HG02642 (cell line): Measurements from ENCODE around the gene SNX6.
A peak's percentile ranks its signal among the peaks of the same experiment; 100 is the strongest.
"Not testable (repeated sequence)": the region's sequence is repeated elsewhere in the genome, so short reads cannot be mapped to it uniquely, and the experiment has no call there.

Experiments used
- ATAC-seq: cut with Tn5 transposase; IDR thresholded peaks from one replicate; pipeline ENCODE4 v1.9.1; 2021; ENCODE audit warnings: mild to moderate bottlenecking; ENCODE audit not compliant: unreplicated experiment, poor library complexity

SNX6 gene

GRCh38 chr14:34629657-34630529, at the start of gene SNX6:
TSS of gene SNX6 (minus strand) at chr14:34630148. CDS start at chr14:34630116, 32 bp downstream.
- peak; percentile 97 for ATAC-seq

GRCh38 chr14:34678735-34679134, 48.8 kb upstream of the SNX6 start:
- no peak for ATAC-seq

- no peak for ATAC-seq
Measured at GRCh38 chr14:34678306-34678705, 48.4 kb upstream of the SNX6 start.

- no peak for ATAC-seq
Measured at GRCh38 chr14:34676516-34677211, 46.7 kb upstream of the SNX6 start.

GRCh38 chr14:34673702-34674101, 43.8 kb upstream of the SNX6 start:
- ATAC-seq: no peak

- ATAC-seq: no peak
Measured at GRCh38 chr14:34671716-34672115, 41.8 kb upstream of the SNX6 start.

GRCh38 chr14:34668111-34668510, 38.2 kb upstream of the SNX6 start:
- no peak for ATAC-seq

GRCh38 chr14:34667007-34667406, 37.1 kb upstream of the SNX6 start:
- ATAC-seq: no peak

GRCh38 chr14:34665785-34666435, 36.0 kb upstream of the SNX6 start:
- ATAC-seq: no peak

GRCh38 chr14:34662561-34663088, 32.7 kb upstream of the SNX6 start:
- no peak for ATAC-seq

- ATAC-seq: no peak
Measured at GRCh38 chr14:34660796-34661195, 30.8 kb upstream of the SNX6 start.

- ATAC-seq: no peak
Measured at GRCh38 chr14:34655959-34656358, 26.0 kb upstream of the SNX6 start.

GRCh38 chr14:34653073-34653472, 23.1 kb upstream of the SNX6 start:
- ATAC-seq: not testable (repeated sequence)

- ATAC-seq: not testable (repeated sequence)
Measured at GRCh38 chr14:34652348-34652747, 22.4 kb upstream of the SNX6 start.

- no peak for ATAC-seq
Measured at GRCh38 chr14:34650786-34651584, 21.0 kb upstream of the SNX6 start.

GRCh38 chr14:34650006-34650405, 20.1 kb upstream of the SNX6 start:
- ATAC-seq: not testable (repeated sequence)

- ATAC-seq: no peak
Measured at GRCh38 chr14:34649344-34649743, 19.4 kb upstream of the SNX6 start.

GRCh38 chr14:34646570-34647255, 16.8 kb upstream of the SNX6 start:
- no peak for ATAC-seq

GRCh38 chr14:34643361-34643760, 13.4 kb upstream of the SNX6 start:
- no peak for ATAC-seq
